HepG2 (cell line): ENCODE results near the gene MFF.

Source experiments
- ADNP ChIP-seq: sonication (generic); formaldehyde crosslinking; IDR thresholded peaks from 2 replicates; pipeline ENCODE4 v1.4.0; 2020; ENCODE audit warnings: missing genetic modification reagents
- EP300 ChIP-seq, 3 experiments: sonication (generic) in 1 of 3; formaldehyde crosslinking in 1 of 3; IDR thresholded peaks; 2 replicates each; pipeline versions ENCODE4 v1.5.1 to v1.6.1; 2011 to 2020; ENCODE audit warnings: low read depth in 2 of 3, low read length in 2 of 3, borderline replicate concordance in 1 of 3, improper control_type of control experiment in 1 of 3, mild to moderate bottlenecking in 1 of 3, missing genetic modification reagents in 1 of 3, moderate library complexity in 1 of 3
- JUND ChIP-seq: sonication (generic); formaldehyde crosslinking; IDR thresholded peaks from 2 replicates; pipeline ENCODE4 v1.8.0; 2022; ENCODE audit warnings: mild to moderate bottlenecking, missing genetic modification reagents
- POLR2A ChIP-seq, 2 experiments: IDR thresholded peaks; 2 replicates each; pipeline ENCODE4 v1.6.1; 2011; ENCODE audit warnings: low read depth in 2 of 2, low read length in 2 of 2, mild to moderate bottlenecking in 1 of 2, moderate library complexity in 1 of 2; ENCODE audit not compliant: insufficient read depth in 1 of 2
- ZBTB38 ChIP-seq: sonication (generic); formaldehyde crosslinking; IDR thresholded peaks from 2 replicates; pipeline ENCODE4 v1.5.1; 2020; ENCODE audit warnings: mild to moderate bottlenecking, missing genetic modification reagents
- ZNF766 ChIP-seq: sonication (generic); formaldehyde crosslinking; IDR thresholded peaks from 2 replicates; pipeline ENCODE4 v1.5.0; 2020; ENCODE audit warnings: missing genetic modification reagents, borderline replicate concordance

- TF ChIP-seq POLR2A (IDR thresholded peaks at IDR 0.05; ENCODE audit: insufficient read depth in 1 of 2, low read depth in 2 of 2, low read length in 2 of 2) (no peak), JUND (no peak), ADNP (no peak), ZBTB38 (CRISPR knock-in tag) (no peak), ZNF766 (CRISPR knock-in tag) (no peak), EP300 (IDR thresholded peaks at IDR 0.05; ENCODE audit: low read depth in 2 of 2, low read length in 2 of 2) (no peak), EP300 (CRISPR knock-in tag; IDR thresholded peaks at IDR 0.05; ENCODE audit: borderline replicate concordance) (no peak)
These were observed 10.7 kb downstream of the MFF start for GRCh38 chr2:227335713-227336112.
